PFSK-1 (cell line): ENCODE data around the gene RAPGEF2.

Experiments used
- FOXP2 ChIP-seq: optimal IDR thresholded peaks from 2 replicates; pipeline ENCODE3; 2011; ENCODE audit warnings: borderline replicate concordance, control low read depth, inconsistent platforms; ENCODE audit not compliant: insufficient read depth; ENCODE audit errors: extremely low read length, extremely low read depth
- POLR2AphosphoS5 ChIP-seq: IDR thresholded peaks from 2 replicates; pipeline ENCODE4 v1.6.1; 2012; ENCODE audit warnings: low read depth, mild to moderate bottlenecking, control low read depth, low read length, moderate library complexity
- SIN3A ChIP-seq: IDR thresholded peaks from 2 replicates; pipeline ENCODE4 v1.6.1; 2012; ENCODE audit warnings: mild to moderate bottlenecking, low read length, moderate library complexity, borderline replicate concordance; ENCODE audit not compliant: insufficient read depth
- TAF1 ChIP-seq: IDR thresholded peaks from 2 replicates; pipeline ENCODE4 v1.6.1; 2012; ENCODE audit warnings: low read length, control low read depth, borderline replicate concordance; ENCODE audit not compliant: insufficient read depth
- TF ChIP-seq, protein P1 (sequence below), 2 experiments: IDR thresholded peaks; 2 replicates each; pipeline versions ENCODE4 v1.6.1 to v1.8.0; 2011 to 2012; ENCODE audit warnings: low read depth in 2 of 2, low read length in 2 of 2, control low read depth in 1 of 2, inconsistent platforms in 1 of 2, mild to moderate bottlenecking in 1 of 2, moderate library complexity in 1 of 2; ENCODE audit not compliant: insufficient read depth in 1 of 2

RAPGEF2 gene

DNA sequence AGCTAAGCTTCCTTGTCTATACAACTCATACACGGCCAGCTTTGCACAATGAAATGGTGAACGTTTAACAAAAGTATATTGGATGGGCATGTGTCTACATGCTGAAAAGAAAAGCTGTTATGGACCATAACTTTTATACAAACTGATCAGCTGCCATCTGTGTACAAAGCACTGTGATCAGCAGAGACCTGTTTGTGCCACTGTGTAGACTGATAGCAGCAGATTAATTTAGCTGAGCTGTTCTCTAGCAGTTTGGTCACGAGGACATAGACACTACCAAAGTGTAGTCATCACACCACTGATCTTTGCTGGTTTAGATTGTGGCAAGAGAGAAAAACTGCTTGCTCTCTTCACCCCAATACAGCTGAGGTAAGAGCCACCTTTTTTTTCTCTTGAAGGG, 124.5 kb downstream of the RAPGEF2 start:
- TF ChIP-seq SIN3A (no peak), POLR2AphosphoS5 (no peak), TAF1 (no peak), FOXP2 (no peak)
- TF ChIP-seq, protein P1, sequence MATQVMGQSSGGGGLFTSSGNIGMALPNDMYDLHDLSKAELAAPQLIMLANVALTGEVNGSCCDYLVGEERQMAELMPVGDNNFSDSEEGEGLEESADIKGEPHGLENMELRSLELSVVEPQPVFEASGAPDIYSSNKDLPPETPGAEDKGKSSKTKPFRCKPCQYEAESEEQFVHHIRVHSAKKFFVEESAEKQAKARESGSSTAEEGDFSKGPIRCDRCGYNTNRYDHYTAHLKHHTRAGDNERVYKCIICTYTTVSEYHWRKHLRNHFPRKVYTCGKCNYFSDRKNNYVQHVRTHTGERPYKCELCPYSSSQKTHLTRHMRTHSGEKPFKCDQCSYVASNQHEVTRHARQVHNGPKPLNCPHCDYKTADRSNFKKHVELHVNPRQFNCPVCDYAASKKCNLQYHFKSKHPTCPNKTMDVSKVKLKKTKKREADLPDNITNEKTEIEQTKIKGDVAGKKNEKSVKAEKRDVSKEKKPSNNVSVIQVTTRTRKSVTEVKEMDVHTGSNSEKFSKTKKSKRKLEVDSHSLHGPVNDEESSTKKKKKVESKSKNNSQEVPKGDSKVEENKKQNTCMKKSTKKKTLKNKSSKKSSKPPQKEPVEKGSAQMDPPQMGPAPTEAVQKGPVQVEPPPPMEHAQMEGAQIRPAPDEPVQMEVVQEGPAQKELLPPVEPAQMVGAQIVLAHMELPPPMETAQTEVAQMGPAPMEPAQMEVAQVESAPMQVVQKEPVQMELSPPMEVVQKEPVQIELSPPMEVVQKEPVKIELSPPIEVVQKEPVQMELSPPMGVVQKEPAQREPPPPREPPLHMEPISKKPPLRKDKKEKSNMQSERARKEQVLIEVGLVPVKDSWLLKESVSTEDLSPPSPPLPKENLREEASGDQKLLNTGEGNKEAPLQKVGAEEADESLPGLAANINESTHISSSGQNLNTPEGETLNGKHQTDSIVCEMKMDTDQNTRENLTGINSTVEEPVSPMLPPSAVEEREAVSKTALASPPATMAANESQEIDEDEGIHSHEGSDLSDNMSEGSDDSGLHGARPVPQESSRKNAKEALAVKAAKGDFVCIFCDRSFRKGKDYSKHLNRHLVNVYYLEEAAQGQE (IDR thresholded peaks at IDR 0.05; ENCODE audit: insufficient read depth in 1 of 2, low read depth in 2 of 2, low read length in 2 of 2), result no peak

DNA sequence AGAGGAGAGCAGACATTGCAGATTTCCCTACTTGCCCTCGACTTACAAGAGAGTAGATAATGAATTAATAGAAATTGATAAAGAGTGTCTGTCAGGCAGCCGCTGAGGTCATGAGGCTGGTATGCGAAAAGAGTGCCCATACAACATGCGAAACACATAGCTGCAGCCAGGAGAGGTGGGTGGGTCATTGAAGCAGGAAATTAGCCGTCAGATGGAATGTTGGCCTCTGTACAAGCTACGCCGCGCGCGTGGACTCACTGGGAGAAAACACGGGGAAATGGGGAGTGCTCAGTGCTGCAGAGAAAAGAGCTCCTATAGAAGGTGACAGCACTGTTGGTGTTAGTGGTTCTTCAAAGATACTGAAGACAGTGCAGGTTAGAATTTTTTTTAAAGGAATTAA, 125.1 kb downstream of the RAPGEF2 start:
- no peak for TF ChIP-seq SIN3A
- no peak for TF ChIP-seq POLR2AphosphoS5
- TF ChIP-seq, protein P1 (IDR thresholded peaks at IDR 0.05; ENCODE audit: insufficient read depth in 1 of 2, low read depth in 2 of 2, low read length in 2 of 2), result no peak
- TF ChIP-seq TAF1, result no peak
- TF ChIP-seq FOXP2, result no peak

DNA sequence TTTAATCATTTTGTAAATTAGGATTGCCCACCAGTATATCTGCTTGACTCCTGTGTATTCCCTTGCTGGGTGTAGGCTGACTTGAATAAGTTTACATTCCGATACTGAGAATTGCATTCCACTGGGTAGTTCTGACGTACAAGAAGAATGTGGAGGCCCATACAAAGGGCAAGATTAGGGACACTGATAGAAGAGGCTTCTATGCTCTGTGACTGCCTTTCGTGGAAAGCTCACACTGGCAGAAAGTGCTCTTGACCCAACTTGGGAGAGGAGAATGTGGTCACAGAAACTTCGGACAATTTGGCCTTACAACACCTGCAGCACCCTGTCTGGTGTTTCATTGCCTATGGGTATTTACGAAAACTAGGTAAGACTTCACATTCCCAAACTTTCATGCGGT, 126.3 kb downstream of the RAPGEF2 start:
- TF ChIP-seq TAF1, result no peak
- TF ChIP-seq, protein P1 (IDR thresholded peaks at IDR 0.05; ENCODE audit: insufficient read depth in 1 of 2, low read depth in 2 of 2, low read length in 2 of 2), result no peak
- no peak for TF ChIP-seq FOXP2
- no peak for TF ChIP-seq SIN3A
- TF ChIP-seq POLR2AphosphoS5, result no peak

DNA sequence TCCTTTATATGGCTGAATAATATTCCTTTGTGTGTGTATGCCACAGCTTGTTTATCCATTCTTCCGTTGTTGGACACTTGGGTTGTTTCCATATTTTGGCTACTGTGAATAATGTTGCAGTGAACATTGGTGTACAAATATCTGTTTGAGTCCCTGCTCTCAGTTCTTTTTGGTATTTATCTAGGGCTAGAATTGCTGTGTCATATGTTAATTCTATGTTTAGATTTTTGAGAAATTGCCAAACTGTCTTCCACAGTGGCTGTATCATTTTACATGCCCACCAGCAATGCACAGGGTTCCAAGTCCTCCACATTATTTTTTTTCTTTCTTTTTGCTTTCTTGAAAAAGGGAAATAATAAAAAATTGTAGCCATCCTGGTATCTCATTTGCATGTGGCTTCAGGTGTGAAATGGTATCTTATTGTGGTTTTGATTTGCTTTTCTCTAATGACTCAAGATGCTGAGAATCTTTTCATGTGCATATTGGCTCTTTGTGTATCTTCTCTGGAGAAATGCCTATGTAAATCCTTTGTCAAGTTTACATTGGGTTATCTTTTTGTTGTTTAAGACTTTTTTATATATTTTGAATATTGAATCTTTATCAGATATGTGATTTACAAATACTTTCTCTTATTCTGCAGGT, 129.7 kb downstream of the RAPGEF2 start:
- TF ChIP-seq POLR2AphosphoS5, result no peak
- TF ChIP-seq SIN3A, result no peak
- TF ChIP-seq TAF1, result no peak
- no peak for TF ChIP-seq FOXP2
- TF ChIP-seq, protein P1 (IDR thresholded peaks at IDR 0.05; ENCODE audit: insufficient read depth in 1 of 2, low read depth in 2 of 2, low read length in 2 of 2), result no peak
